ENCODE results near the gene ALOX15B. TPM values are rescaled to one million over a fixed set of nuclear protein-coding genes. Genes with fewer than 3 reads are reported as not detected.

Gene ALOX15B
- total and polyA plus RNA-seq, 4 donors: 0.16 to 1.0 (median 0.56) TPM

- peaks cover 4 to 31% (median 19%) of the 10 kb centered on the region in 4 donors for H3K27me3 ChIP-seq (ENCODE audit: control insufficient read depth in 4 of 4, insufficient read depth in 4 of 4, low read length in 3 of 4)
- WGBS: 63% methylated on average over 7 of the region's 7 CpGs
Measured at GRCh38 chr17:8074554-8074953, 35.7 kb downstream of the ALOX15B start.

GRCh38 chr17:8075081-8075480 lies 36.2 kb downstream of the ALOX15B start:
- whole genome bisulfite sequencing: 88% methylated on average over 3 of the region's 3 CpGs
- DNase-seq (ENCODE audit: low spot score): no peak
- TF ChIP-seq RXRA (IDR thresholded peaks at IDR 0.05): no peak
- H3K27me3 ChIP-seq (ENCODE audit: control insufficient read depth in 4 of 4, insufficient read depth in 4 of 4, low read length in 3 of 4): peaks cover 4 to 31% (median 19%) of the 10 kb centered on the region in 4 donors
- H3K9ac ChIP-seq (ENCODE audit: low read depth in 1 of 2, low read length in 2 of 2): no peak overlapping the region
- H3K27ac ChIP-seq (ENCODE audit: low read depth in 1 of 2, low read length in 2 of 2): no peak overlapping the region
- no peaks in the 10 kb centered on the region for H3K9me3 ChIP-seq (ENCODE audit: control insufficient read depth in 4 of 4, low read length in 3 of 4)
- no peaks in the 10 kb centered on the region for H3K36me3 ChIP-seq (ENCODE audit: control insufficient read depth in 4 of 4, insufficient read depth in 3 of 4, low read depth in 1 of 4, low read length in 3 of 4)
- peaks cover 7 to 22% (median 12%) of the 10 kb centered on the region in 4 donors for H3K4me1 ChIP-seq (ENCODE audit: control insufficient read depth in 4 of 4, insufficient read depth in 4 of 4, low read length in 3 of 4)
- no peak overlapping the region for H3K4me3 ChIP-seq (ENCODE audit: low read depth in 1 of 3, low read length in 3 of 3)

More at GRCh38 chr17:8074554-8074953, 35.7 kb downstream of the ALOX15B start:
- Histone ChIP-seq H3K27ac (ENCODE audit: low read depth in 1 of 2, low read length in 2 of 2) (no peak overlapping the region), H3K9ac (ENCODE audit: low read depth in 1 of 2, low read length in 2 of 2) (no peak overlapping the region), H3K36me3 (ENCODE audit: control insufficient read depth in 4 of 4, insufficient read depth in 3 of 4, low read depth in 1 of 4, low read length in 3 of 4) (no peaks in the 10 kb centered on the region), H3K4me1 (ENCODE audit: control insufficient read depth in 4 of 4, insufficient read depth in 4 of 4, low read length in 3 of 4) (peaks cover 4 to 19% (median 9%) of the 10 kb centered on the region in 4 donors), H3K9me3 (ENCODE audit: control insufficient read depth in 4 of 4, low read length in 3 of 4) (no peaks in the 10 kb centered on the region), H3K4me3 (ENCODE audit: low read depth in 1 of 3, low read length in 3 of 3) (no peak overlapping the region)
- DNase-seq (ENCODE audit: low spot score): no peak
- TF ChIP-seq FOXA1 (IDR thresholded peaks at IDR 0.05) (no peak), JUND (IDR thresholded peaks at IDR 0.05) (no peak), FOXA2 (IDR thresholded peaks at IDR 0.05) (no peak), SP1 (IDR thresholded peaks at IDR 0.05) (no peak), HNF4A (conservative IDR thresholded peaks at IDR 0.05) (no peak)

- no peak for DNase-seq (ENCODE audit: low spot score)
- WGBS: 87% methylated on average over 14 of the region's 14 CpGs
- Histone ChIP-seq H3K27me3 (ENCODE audit: control insufficient read depth in 4 of 4, insufficient read depth in 4 of 4, low read length in 3 of 4) (peaks cover 4 to 31% (median 19%) of the 10 kb centered on the region in 4 donors), H3K9me3 (ENCODE audit: control insufficient read depth in 4 of 4, low read length in 3 of 4) (no peaks in the 10 kb centered on the region), H3K27ac (ENCODE audit: low read depth in 1 of 2, low read length in 2 of 2) (no peak overlapping the region), H3K4me1 (ENCODE audit: control insufficient read depth in 4 of 4, insufficient read depth in 4 of 4, low read length in 3 of 4) (peaks cover 9 to 27% (median 13%) of the 10 kb centered on the region in 4 donors), H3K9ac (ENCODE audit: low read depth in 1 of 2, low read length in 2 of 2) (no peak overlapping the region), H3K4me3 (ENCODE audit: low read depth in 1 of 3, low read length in 3 of 3) (no peak overlapping the region), H3K36me3 (ENCODE audit: control insufficient read depth in 4 of 4, insufficient read depth in 3 of 4, low read depth in 1 of 4, low read length in 3 of 4) (no peaks in the 10 kb centered on the region)
- no peak for TF ChIP-seq EGR1 (IDR thresholded peaks at IDR 0.05; ENCODE audit: low read depth in 2 of 2)
- TF ChIP-seq ZBTB33 (IDR thresholded peaks at IDR 0.05): no peak
- no peak for TF ChIP-seq REST (IDR thresholded peaks at IDR 0.05)
- no peak for TF ChIP-seq MAX (IDR thresholded peaks at IDR 0.05)
- TF ChIP-seq GABPA (IDR thresholded peaks at IDR 0.05 in 1 of 2, conservative IDR thresholded peaks at IDR 0.05 in 1 of 2): no peak
- no peak for TF ChIP-seq RXRA (IDR thresholded peaks at IDR 0.05)
- no peak for TF ChIP-seq SP1 (IDR thresholded peaks at IDR 0.05)
- TF ChIP-seq JUND (IDR thresholded peaks at IDR 0.05): no peak
- TF ChIP-seq FOXA2 (IDR thresholded peaks at IDR 0.05): no peak
- TF ChIP-seq HNF4G (IDR thresholded peaks at IDR 0.05): no peak
- no peak for TF ChIP-seq CTCF (IDR thresholded peaks at IDR 0.05; ENCODE audit: low read depth, low read length, missing input control)
Measured at GRCh38 chr17:8075574-8076342, 36.9 kb downstream of the ALOX15B start.

Measured in liver (tissue), 9 donors.